Activated CD4-positive, alpha-beta T cell treated with anti-CD3 and anti-CD28 coated beads, Interleukin-2, amount 10 ng/mL, durations not matched to agents 24 days and 14 days (primary cell): ENCODE data around the gene RB1. TPM values are rescaled to one million over a fixed set of nuclear protein-coding genes. Genes with fewer than 3 reads are reported as not detected.
"Not testable (repeated sequence)": the region's sequence is repeated elsewhere in the genome, so short reads cannot be mapped to it uniquely, and the experiment has no call there.

Experiments
- DNase-seq: peaks from one replicate; pipeline ENCODE4 v3.0.0; 2022
- H3K27ac Mint-ChIP-seq: one replicate; pipeline ENCODE4 v1.8.0; 2022; ENCODE audit warnings: mild to moderate bottlenecking, mixed read lengths
- H3K27me3 Mint-ChIP-seq: one replicate; pipeline ENCODE4 v1.8.0; 2022; ENCODE audit warnings: mixed read lengths
- H3K36me3 Mint-ChIP-seq: one replicate; pipeline ENCODE4 v1.8.0; 2022; ENCODE audit warnings: low read depth, mild to moderate bottlenecking, mixed read lengths
- H3K4me1 Mint-ChIP-seq: one replicate; pipeline ENCODE4 v1.8.0; 2021; ENCODE audit warnings: mixed read lengths
- H3K4me3 Mint-ChIP-seq: one replicate; pipeline ENCODE4 v1.8.0; 2022; ENCODE audit warnings: mild to moderate bottlenecking, moderate library complexity, mixed read lengths
- H3K9me3 Mint-ChIP-seq: one replicate; pipeline ENCODE4 v1.8.0; 2021; ENCODE audit warnings: mixed read lengths
- intact Hi-C: fragments of 100-400 bp; cut with micrococcal nuclease; formaldehyde crosslinking; loops from one replicate; pipeline ENCODE4 v1.15.1; 2023
- total RNA-seq: library from RNA; stranded (reverse); gene quantifications from 2 replicates; pipeline ENCODE4 v1.2.3, GENCODE V29; 2022

The RB1 gene
- total RNA-seq, 1 donor from 2014 or later: 29.0 TPM

DNA sequence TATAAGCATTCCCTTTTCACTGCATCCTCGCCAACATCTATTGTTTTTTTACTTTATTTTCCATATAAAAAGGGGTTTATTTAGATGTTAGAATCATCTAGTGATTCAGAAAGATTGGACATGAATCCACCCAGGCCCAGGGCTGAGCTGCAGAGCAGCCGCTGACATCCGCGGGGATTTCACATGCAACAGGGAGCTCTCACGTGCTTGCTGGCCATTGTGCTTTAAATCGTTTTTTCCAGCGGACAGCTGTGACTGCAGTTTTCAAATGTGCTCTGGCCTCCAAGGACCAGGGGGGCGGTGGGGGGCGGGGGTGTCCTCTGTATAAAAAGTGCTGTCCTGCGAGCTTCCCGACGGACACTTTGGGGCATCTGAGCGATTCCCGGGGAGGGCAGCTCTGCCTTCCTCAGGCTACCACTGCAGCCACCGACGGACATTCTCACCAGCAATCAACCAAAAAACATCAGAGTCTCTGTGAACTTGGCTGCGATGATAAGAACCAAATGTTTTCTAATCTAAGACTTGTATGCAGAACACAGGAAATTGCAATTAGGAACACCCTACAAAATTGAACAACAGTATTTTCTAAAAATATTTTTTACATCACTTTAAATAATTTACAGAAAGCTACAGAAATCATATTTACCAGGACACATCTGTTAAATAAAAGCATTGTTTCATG lies 12.6 kb downstream of the RB1 start:
- Mint-ChIP-seq H3K4me1 (peaks cover 20% of the 10 kb centered on the region), H3K36me3 (peaks cover 52% of the 10 kb centered on the region)
- intact Hi-C loops: no loop called here

DNA sequence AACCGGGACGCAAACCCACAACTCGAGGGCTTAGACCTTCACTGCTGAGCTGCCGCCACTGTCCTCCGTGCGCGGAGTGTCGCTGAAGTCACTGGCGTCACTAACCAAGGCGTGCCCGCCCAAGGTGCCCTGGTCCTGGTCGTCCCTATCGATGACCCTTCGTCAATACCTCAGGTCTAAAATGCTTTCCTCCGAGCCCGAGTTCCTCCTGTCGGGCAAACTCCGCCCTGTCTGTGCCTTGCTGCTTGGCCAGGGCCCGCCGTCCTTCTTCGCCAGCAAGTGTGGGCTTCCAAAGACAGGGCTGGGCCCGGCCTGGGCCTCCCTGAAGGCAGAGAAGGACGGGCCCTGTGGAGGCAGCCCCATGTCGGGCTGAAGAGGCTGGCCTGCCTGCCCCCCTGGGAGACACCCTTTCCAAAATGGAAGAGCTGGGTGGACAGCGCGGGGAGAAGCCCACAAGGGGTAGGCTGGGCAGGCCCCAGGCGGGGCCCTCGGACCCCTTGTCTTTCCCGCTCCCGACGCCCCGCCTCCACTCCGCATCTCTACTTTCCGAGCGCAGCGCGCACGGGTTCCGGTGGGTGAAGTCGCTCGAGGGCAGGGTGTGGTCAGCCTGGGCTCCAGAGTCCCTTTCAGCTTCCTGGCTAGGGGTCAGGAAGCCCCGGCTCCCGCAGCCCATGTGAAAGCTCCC lies 13.4 kb downstream of the RB1 start:
- H3K4me1 Mint-ChIP-seq: peaks cover 22% of the 10 kb centered on the region
- peaks cover 6% of the 10 kb centered on the region for H3K9me3 Mint-ChIP-seq
- H3K27ac Mint-ChIP-seq: no peak overlapping the region
- intact Hi-C loops: no loop called here
- DNase-seq: no peak
- H3K4me3 Mint-ChIP-seq: no peak overlapping the region
- peaks cover 59% of the 10 kb centered on the region for H3K36me3 Mint-ChIP-seq
- H3K27me3 Mint-ChIP-seq: peaks cover 2% of the 10 kb centered on the region

More for the DNA sequence above, 12.6 kb downstream of the RB1 start:
- Mint-ChIP-seq H3K9me3 (peaks cover under 1% of the 10 kb centered on the region), H3K27me3 (no peaks in the 10 kb centered on the region), H3K27ac (no peak overlapping the region), H3K4me3 (no peak overlapping the region)
- no peak for DNase-seq

DNA sequence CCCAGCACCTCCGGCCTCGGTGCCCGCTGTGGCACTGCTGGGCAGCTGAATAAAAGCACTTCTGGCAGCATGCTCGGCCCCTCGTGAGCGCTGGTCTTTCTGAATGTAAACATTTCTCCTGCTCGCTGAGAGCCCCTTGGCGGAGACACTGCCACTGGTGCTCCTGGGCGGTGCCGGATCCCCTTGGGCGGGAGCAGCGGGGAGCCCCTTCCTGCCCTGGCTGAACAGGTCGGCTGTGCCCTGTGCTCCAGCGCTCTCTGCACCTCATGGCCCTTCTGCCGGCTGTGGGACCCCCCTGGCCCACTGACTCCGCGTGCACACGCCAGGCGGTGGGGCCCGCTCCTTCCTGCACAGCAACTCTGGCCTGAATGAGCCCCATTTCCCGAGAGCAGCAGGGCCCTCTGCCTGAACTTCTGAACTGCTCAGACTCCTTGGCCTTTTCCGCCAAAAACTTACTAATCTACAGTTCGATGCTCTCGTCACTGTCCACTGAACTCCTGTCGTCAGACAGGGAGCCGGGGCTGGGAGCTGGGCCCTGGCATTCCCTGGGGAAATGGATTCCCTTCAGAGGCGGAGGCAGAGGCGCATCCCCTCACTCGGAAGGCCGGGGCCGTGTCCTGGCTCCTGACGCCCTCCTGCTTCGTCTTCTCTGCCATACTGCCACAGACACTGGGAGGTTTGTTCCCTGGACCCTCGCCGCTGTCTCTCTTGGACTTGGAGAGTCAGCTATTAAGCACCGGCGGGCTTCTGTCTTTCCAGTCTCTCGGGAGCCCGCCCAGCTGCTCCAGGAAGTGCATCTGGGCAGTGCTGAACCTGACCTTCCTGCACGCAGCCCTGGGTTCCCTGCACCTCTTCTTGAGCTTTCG lies 14.2 kb downstream of the RB1 start:
- H3K4me3 Mint-ChIP-seq: no peak overlapping the region
- H3K36me3 Mint-ChIP-seq: peaks cover 61% of the 10 kb centered on the region
- DNase-seq: no peak
- intact Hi-C loops: no loop called here
- H3K27me3 Mint-ChIP-seq: peaks cover 4% of the 10 kb centered on the region
- peaks cover 11% of the 10 kb centered on the region for H3K9me3 Mint-ChIP-seq
- H3K4me1 Mint-ChIP-seq: peaks cover 22% of the 10 kb centered on the region
- no peak overlapping the region for H3K27ac Mint-ChIP-seq

DNA sequence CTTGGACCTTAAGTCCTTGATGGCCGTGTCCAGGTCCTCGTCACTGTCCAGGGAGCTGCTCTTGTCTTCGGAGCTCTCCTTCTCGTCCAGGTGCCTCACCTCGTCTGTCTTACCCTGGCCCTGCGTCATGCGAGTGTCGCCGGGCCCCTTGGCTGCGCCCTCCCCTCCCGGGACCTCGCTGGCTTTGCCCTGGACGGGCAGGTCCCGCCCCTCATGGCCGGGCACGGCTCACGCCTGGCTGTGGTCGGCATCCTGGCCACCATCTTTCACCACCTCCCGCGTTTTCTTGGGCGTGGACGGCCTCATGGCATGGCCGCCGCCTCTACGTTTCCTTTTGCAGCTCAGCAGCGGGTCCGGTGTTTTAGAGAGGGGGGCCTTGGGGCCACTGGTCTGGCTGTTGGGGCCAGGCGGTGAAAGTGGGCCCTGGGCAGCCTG lies 14.8 kb downstream of the RB1 start:
- Mint-ChIP-seq H3K9me3 (peaks cover 13% of the 10 kb centered on the region), H3K4me1 (peaks cover 22% of the 10 kb centered on the region), H3K4me3 (peak overlapping the region; percentile 23), H3K36me3 (peaks cover 58% of the 10 kb centered on the region), H3K27me3 (peaks cover 4% of the 10 kb centered on the region), H3K27ac (no peak overlapping the region)
- no peak for DNase-seq
- intact Hi-C loops: no loop called here

DNA sequence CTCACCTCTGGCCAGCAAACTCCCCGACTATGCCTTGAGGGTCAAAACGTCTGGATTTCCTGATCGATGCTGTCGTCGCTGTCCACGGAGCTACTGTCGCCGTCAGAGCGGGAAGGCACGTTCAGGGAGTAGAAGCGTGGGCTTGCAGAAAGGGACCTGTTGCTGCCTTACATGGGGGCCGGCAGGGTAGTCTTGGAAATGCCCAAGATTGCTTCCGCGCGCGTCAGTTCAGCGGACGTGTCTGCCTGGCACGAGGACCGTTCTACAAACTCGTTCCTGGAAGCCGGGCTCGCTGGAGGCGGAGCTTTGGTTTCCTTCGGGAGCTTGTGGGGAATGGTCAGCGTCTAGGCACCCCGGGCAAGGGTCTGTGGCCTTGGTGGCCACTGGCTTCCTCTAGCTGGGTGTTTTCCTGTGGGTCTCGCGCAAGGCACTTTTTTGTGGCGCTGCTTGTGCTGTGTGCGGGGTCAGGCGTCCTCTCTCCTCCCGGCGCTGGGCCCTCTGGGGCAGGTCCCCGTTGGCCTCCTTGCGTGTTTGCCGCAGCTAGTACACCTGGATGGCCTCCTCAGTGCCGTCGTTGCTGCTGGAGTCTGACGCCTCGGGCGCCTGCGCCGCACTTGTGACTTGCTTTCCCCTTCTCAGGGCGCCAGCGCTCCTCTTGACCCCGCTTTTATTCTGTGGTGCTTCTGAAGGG lies 15.4 kb downstream of the RB1 start:
- DNase-seq: no peak
- Mint-ChIP-seq H3K27ac (no peak overlapping the region), H3K4me1 (peaks cover 23% of the 10 kb centered on the region), H3K27me3 (peaks cover 4% of the 10 kb centered on the region), H3K4me3 (peak overlapping the region; percentile 65), H3K9me3 (peaks cover 13% of the 10 kb centered on the region), H3K36me3 (peaks cover 57% of the 10 kb centered on the region)
- intact Hi-C loops: no loop called here

DNA sequence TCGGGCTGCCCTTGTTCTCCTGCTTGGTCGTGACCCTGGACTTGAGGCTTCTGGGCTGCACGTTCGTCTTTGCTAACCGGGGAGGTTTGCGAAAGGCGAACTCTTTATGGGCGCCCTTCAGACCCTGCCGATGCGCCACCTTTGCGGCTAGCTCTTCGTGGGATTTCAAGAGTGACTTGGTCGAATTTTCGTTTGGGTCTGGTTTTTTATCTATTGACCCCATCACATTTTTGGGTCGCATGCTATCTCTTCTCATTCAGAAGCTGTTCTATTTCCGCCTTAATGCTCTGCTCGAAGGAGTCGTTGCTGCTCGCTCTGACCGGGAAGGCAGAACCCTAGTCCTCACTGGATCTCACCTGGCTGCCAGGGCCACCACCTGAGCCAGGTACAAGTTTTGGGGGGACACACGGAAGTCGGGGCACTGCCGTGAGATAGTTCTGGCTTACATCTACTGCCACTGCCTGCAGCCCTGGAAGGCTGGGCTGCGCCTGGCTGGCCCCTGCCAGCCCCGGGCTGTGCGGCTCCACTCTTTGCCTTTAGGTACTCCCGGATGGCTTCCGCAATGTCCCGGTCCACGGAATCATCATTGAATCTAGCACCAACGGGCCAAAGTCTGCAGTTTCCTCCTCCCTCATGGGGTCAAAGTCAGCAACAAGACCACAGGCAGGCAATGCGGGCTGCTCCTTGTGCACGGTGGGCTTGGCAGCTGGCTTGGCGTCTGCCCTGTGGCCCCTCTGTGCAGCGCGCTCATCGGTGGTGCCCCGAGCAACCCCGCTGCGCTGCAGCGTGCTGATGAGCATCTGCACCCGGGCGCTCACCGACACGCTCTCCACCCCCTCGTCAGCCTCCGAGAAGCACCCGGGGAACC lies 16.2 kb downstream of the RB1 start:
- peaks cover 58% of the 10 kb centered on the region for H3K36me3 Mint-ChIP-seq
- DNase-seq: no peak
- intact Hi-C loops: no loop called here
- H3K9me3 Mint-ChIP-seq: peaks cover 13% of the 10 kb centered on the region
- H3K4me1 Mint-ChIP-seq: peaks cover 23% of the 10 kb centered on the region
- peaks cover 4% of the 10 kb centered on the region for H3K27me3 Mint-ChIP-seq
- H3K27ac Mint-ChIP-seq: peak overlapping the region; percentile 17
- H3K4me3 Mint-ChIP-seq: peak overlapping the region; percentile 65

DNA sequence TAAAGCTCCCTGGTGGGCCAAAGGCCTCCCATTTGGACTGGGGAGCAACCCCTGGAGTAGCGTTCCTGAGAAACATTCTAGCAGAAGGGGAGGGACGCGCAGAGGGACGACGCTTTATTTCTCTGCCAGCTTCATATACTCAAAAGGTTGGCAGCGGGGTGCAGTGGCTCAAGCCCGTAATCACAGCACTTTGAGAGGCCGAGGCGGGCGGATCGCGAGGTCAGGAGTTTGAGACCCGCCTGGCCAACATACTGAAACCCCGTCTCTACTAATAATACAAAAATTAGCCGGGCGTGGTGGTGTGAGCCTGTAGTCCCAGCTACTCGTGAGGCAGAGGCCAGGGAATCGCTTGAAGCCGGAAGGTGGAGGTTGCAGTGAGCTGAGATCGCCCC lies 16.8 kb downstream of the RB1 start:
- intact Hi-C loops: no loop called here
- no peak for DNase-seq
- Mint-ChIP-seq H3K4me1 (peaks cover 20% of the 10 kb centered on the region), H3K4me3 (peak overlapping the region; percentile 65), H3K36me3 (peaks cover 58% of the 10 kb centered on the region), H3K9me3 (peaks cover 13% of the 10 kb centered on the region), H3K27ac (no peak overlapping the region), H3K27me3 (peaks cover 4% of the 10 kb centered on the region)

DNA sequence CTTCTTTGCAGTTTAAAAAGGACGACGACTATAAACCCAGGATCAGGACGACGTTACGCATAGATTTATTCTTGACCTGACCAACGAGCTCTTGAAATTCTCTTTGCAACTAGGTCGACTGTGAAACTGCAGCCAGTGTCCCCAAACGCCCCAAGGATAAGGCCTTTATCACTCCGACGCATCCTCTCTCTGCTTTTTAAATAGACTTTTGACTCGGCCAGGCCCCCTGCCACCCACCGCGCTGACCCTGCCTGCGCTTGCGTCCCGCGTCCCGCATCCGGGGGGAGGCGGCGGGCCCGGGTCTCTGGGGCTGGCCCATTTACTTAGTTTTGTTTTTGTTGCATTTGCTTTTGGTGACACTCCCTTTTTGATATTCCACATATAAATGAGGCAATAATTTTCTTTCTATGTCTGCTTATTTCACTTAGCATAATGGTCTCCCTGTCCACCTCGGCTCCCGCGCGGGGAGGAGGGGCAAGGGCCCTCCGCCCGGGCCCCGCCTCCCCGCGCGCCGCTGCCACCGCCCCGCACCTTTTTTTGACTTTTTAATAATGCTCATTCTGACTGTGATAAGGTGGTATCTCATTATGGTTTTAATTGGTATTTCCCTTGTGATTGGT lies 17.4 kb downstream of the RB1 start:
- no peak for DNase-seq
- Mint-ChIP-seq H3K36me3 (peaks cover 56% of the 10 kb centered on the region), H3K4me3 (peak overlapping the region; percentile 65), H3K9me3 (peaks cover 13% of the 10 kb centered on the region), H3K4me1 (peaks cover 19% of the 10 kb centered on the region), H3K27me3 (peaks cover 4% of the 10 kb centered on the region), H3K27ac (no peak overlapping the region)
- intact Hi-C loops: no loop called here

DNA sequence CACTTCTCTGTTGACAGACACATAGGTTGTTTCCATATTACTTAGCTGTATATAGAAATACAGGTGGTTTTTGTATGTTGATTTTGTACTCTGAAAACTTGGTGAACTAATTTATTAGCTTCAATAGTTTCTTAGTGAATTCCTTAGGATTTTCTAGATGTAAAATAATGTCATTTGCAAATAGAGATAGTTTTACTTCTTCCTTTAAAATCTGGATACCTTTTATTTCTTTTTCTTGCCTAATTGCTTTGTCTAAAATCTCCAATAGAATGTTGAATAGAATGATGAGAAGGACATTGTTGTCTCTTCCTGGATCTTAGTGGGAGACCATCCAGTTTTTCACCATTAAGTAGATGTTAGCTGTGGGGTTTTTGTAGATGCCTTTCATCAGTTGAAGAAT lies 18.7 kb downstream of the RB1 start:
- Mint-ChIP-seq H3K27me3 (peaks cover 4% of the 10 kb centered on the region), H3K4me3 (no peak overlapping the region), H3K36me3 (peaks cover 50% of the 10 kb centered on the region), H3K4me1 (peaks cover 19% of the 10 kb centered on the region), H3K27ac (no peak overlapping the region), H3K9me3 (peaks cover 13% of the 10 kb centered on the region)
- intact Hi-C loops: no loop called here
- DNase-seq: no peak

DNA sequence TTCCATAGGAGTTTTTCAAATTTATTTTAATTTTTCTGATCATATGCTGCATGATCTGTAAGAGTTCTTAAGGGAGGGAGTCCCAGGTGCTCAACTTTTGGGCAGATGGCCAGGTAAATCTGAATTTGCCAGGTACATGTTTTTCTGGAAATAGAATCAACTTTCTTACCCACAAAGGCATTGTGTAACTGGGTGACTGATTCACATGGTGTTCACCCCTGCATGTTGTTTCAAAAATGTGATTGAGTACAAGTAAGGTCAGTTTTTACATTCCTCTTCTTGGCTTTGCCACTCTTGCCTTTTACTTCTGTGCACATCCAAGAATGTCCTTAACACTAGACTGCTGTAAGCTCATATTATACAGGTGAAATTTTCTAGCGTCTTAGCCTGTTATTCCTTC lies 30.4 kb downstream of the RB1 start:
- Mint-ChIP-seq H3K27ac (no peak overlapping the region), H3K4me3 (no peak overlapping the region), H3K4me1 (peaks cover 6% of the 10 kb centered on the region), H3K36me3 (peaks cover 23% of the 10 kb centered on the region), H3K9me3 (peaks cover 4% of the 10 kb centered on the region), H3K27me3 (no peaks in the 10 kb centered on the region)
- DNase-seq: no peak
- intact Hi-C loops: loop anchor here (1.0 to 5.0 kb wide), 3 partner anchors 68 to 435 kb away; no protein-coding TSS in a partner anchor

DNA sequence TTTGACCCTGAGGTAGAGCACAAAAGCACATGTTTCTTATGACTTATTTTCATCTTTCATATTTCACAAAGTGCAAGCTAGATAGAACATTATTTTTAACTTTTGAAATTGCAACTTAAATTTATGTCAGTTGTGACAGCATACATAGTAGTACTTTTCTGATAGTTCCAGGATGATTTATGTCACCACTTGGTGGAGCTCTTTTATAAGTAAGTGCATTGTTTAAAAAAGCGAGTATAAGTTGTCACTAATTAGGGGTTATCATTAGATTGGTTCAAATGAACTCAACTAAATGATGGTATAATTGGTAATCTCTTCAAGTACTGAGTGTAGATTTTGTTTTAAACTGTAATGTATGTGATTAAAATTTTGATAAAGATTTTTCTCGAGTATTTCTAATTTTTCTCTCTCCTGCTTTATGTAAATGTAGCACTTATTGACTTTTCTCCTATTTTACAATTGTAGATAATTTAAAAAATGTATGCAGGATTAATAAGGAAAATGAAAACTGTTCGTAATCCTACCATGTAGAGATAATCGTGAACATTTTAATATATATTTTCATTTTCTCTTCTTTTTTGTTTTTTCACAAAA lies 31.1 kb downstream of the RB1 start:
- Mint-ChIP-seq H3K4me1 (peaks cover 6% of the 10 kb centered on the region), H3K27me3 (no peaks in the 10 kb centered on the region), H3K4me3 (no peak overlapping the region), H3K9me3 (peaks cover 4% of the 10 kb centered on the region), H3K27ac (no peak overlapping the region), H3K36me3 (peaks cover 21% of the 10 kb centered on the region)
- DNase-seq: peak; percentile 65
- intact Hi-C loops: loop anchor here (1.0 to 5.0 kb wide), 3 partner anchors 68 to 435 kb away; no protein-coding TSS in a partner anchor

DNA sequence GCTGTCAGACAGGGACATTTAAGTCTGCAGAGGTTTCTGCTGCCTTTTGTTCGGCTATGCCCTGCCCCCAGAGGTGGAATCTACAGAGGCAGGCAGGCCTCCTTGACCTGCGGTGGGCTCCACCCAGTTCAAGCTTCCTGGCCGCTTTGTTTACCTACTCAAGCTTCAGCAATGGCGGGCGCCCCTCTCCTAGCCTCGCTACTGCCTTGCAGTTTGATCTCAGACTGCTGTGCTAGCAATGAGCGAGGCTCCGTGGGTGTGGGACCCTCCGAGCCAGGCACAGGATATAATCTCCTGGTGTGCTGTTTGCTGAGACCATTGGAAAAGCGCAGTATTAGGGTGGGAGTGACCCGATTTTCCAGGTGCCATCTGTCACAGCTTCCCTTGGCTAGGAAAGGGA lies 35.6 kb downstream of the RB1 start:
- H3K9me3 Mint-ChIP-seq, H3K27ac Mint-ChIP-seq, H3K27me3 Mint-ChIP-seq, intact Hi-C loops, DNase-seq, H3K4me3 Mint-ChIP-seq, H3K4me1 Mint-ChIP-seq: not testable (repeated sequence)
- H3K36me3 Mint-ChIP-seq: peaks cover 30% of the 10 kb centered on the region
